SK-N-SH (cell line): Measurements from ENCODE around the gene ALOXE3. TPM values are rescaled to one million over a fixed set of nuclear protein-coding genes. Genes with fewer than 3 reads are reported as not detected.

Experiments used
- CTCF ChIA-PET: fragments of 300-600, 350-600 bp; formaldehyde crosslinking; extraction: SDS; loops from one replicate; lab custom pipeline; 2021; lab: Yijun Ruan, JAX
- POLR2A ChIA-PET: fragments of 350-600 bp; sonication (Branson Sonifier 250); formaldehyde crosslinking; extraction: SDS; loops from one replicate; lab custom pipeline; 2020; ENCODE audit warnings: antibody characterized with exemption, inconsistent platforms; lab: Yijun Ruan, JAX
- DNase-seq: peaks from one replicate; pipeline ENCODE4 v3.0.0; 2012
- H2AFZ ChIP-seq: fragments of 200-600 bp; sonication (generic); 2 replicates; pipeline ENCODE4 v1.8.1; 2016; ENCODE audit warnings: antibody characterized with exemption, mild to moderate bottlenecking, low read depth
- H3F3A ChIP-seq: fragments of 200-600 bp; sonication (generic); replicated peaks from 2 replicates; pipeline ENCODE3; 2016; ENCODE audit warnings: antibody characterized with exemption, mild to moderate bottlenecking; ENCODE audit not compliant: insufficient read depth
- H3K27ac ChIP-seq, 2 experiments: fragments of 200-500 bp in 1 of 2; fragments of 200-600 bp in 1 of 2; sonication (Bioruptor generic) in 1 of 2; sonication (generic), shearing (Covaris generic) in 1 of 2; 2 replicates each; pipeline versions ENCODE4 v1.5.1 to v1.6.1; 2014 to 2016; ENCODE audit warnings: low read depth in 2 of 2, inconsistent platforms in 1 of 2, low read length in 1 of 2, mild to moderate bottlenecking in 1 of 2, mixed read lengths in 1 of 2
- H3K27me3 ChIP-seq: fragments of 200-600 bp; sonication (generic), shearing (Covaris generic); 2 replicates; pipeline ENCODE4 v1.6.1; 2016; ENCODE audit warnings: mixed run types; ENCODE audit not compliant: insufficient read depth
- H3K36me3 ChIP-seq, 2 experiments: fragments of 200-500 bp in 1 of 2; fragments of 200-600 bp in 1 of 2; sonication (Bioruptor generic) in 1 of 2; sonication (generic) in 1 of 2; replicated peaks in 1 of 2; 2 replicates each; pipeline versions ENCODE3 to v1.5.1; 2014 to 2016; ENCODE audit warnings: low read length in 1 of 2, mild to moderate bottlenecking in 1 of 2; ENCODE audit not compliant: insufficient read depth in 2 of 2, control insufficient read depth in 1 of 2
- H3K4me1 ChIP-seq, 2 experiments: fragments of 200-500 bp in 1 of 2; fragments of 200-600 bp in 1 of 2; sonication (Bioruptor generic) in 1 of 2; sonication (generic), shearing (Covaris generic) in 1 of 2; 2 replicates each; pipeline versions ENCODE4 v1.5.1 to v1.6.1; 2014 to 2016; ENCODE audit warnings: low read depth in 1 of 2, low read length in 1 of 2, mixed run types in 1 of 2; ENCODE audit not compliant: insufficient read depth in 2 of 2, control insufficient read depth in 1 of 2
- H3K4me2 ChIP-seq: fragments of 200-600 bp; sonication (generic), shearing (Covaris generic); 2 replicates; pipeline ENCODE4 v1.6.1; 2017; ENCODE audit warnings: mixed run types
- H3K4me3 ChIP-seq, 2 experiments: fragments of 200-500 bp in 1 of 2; fragments of 200-600 bp in 1 of 2; sonication (Bioruptor generic) in 1 of 2; sonication (generic), shearing (Covaris generic) in 1 of 2; 2 replicates each; pipeline versions ENCODE4 v1.5.1 to v1.8.1; 2014 to 2016; ENCODE audit warnings: low read depth in 2 of 2, inconsistent platforms in 1 of 2, low read length in 1 of 2, mild to moderate bottlenecking in 1 of 2, mixed read lengths in 1 of 2, moderate library complexity in 1 of 2
- H3K79me2 ChIP-seq: fragments of 200-600 bp; sonication (generic); 2 replicates; pipeline ENCODE4 v1.8.1; 2017; ENCODE audit warnings: mild to moderate bottlenecking; ENCODE audit not compliant: insufficient read depth
- H3K9ac ChIP-seq: fragments of 200-600 bp; sonication (generic); 2 replicates; pipeline ENCODE4 v1.6.1; 2017; ENCODE audit warnings: mixed run types
- H3K9me2 ChIP-seq: fragments of 200-600 bp; sonication (generic); 2 replicates; pipeline ENCODE4 v1.6.1; 2017; ENCODE audit warnings: mixed run types
- H3K9me3 ChIP-seq: fragments of 200-600 bp; sonication (generic); 2 replicates; pipeline ENCODE4 v1.6.1; 2017; ENCODE audit warnings: mixed run types, mild to moderate bottlenecking, moderate library complexity
- H4K20me1 ChIP-seq: fragments of 200-600 bp; sonication (generic); 2 replicates; pipeline ENCODE4 v1.6.1; 2017; ENCODE audit warnings: mild to moderate bottlenecking, mixed run types; ENCODE audit not compliant: insufficient read depth
- CHD2 ChIP-seq: fragments of 150-350 bp; IDR thresholded peaks from 2 replicates; pipeline ENCODE4 v1.6.1; 2018; ENCODE audit warnings: low read length; ENCODE audit not compliant: partially characterized antibody
- FOSL2 ChIP-seq: IDR thresholded peaks from 2 replicates; pipeline ENCODE4 v1.4.0; 2012; ENCODE audit warnings: low read depth, mild to moderate bottlenecking, moderate library complexity, borderline replicate concordance
- GATA2 ChIP-seq: sonication (generic); formaldehyde crosslinking; IDR thresholded peaks from 2 replicates; pipeline ENCODE4 v1.5.0; 2020; ENCODE audit warnings: mild to moderate bottlenecking, missing genetic modification reagents
- NRF1 ChIP-seq: IDR thresholded peaks from 2 replicates; pipeline ENCODE4 v1.6.1; 2012; ENCODE audit warnings: low read depth, mild to moderate bottlenecking, low read length
- POLR2AphosphoS5 ChIP-seq: IDR thresholded peaks from 2 replicates; pipeline ENCODE4 v1.6.1; 2012; ENCODE audit warnings: low read depth, low read length
- SMC3 ChIP-seq: IDR thresholded peaks from 2 replicates; pipeline ENCODE4 v1.6.1; 2012; ENCODE audit warnings: low read depth, low read length, improper control_type of control experiment
- TCF12 ChIP-seq: IDR thresholded peaks from 2 replicates; pipeline ENCODE4 v1.4.0; 2012
- YY1 ChIP-seq: IDR thresholded peaks from 2 replicates; pipeline ENCODE4 v1.4.0; 2012; ENCODE audit warnings: low read depth, mild to moderate bottlenecking
- WGBS: methylation state at CpG from one replicate; pipeline ENCODE4 v1.1.6; 2017; ENCODE audit warnings: low lambda C conversion rate; 5-methylcytosine and 5-hydroxymethylcytosine counted together
- polyA plus RNA-seq, 3 experiments: library from polyadenylated mRNA; depleted of rRNA; stranded (reverse); fragments of >200 nt; gene quantifications; 2 replicates each; pipeline ENCODE4 v1.2.3, GENCODE V29; 2012
- TF ChIP-seq, protein P1 (sequence below): IDR thresholded peaks from 2 replicates; pipeline ENCODE4 v1.6.1; 2012; ENCODE audit warnings: mild to moderate bottlenecking, low read depth, low read length, moderate library complexity
- TF ChIP-seq, protein P2 (sequence below): IDR thresholded peaks from 2 replicates; pipeline ENCODE4 v1.4.0; 2012; ENCODE audit warnings: low read depth, borderline replicate concordance

Gene ALOXE3
- polyA plus RNA-seq, 1 of the 3 experiments (the other 2 are of a cell fraction): 0.46 TPM

DNA sequence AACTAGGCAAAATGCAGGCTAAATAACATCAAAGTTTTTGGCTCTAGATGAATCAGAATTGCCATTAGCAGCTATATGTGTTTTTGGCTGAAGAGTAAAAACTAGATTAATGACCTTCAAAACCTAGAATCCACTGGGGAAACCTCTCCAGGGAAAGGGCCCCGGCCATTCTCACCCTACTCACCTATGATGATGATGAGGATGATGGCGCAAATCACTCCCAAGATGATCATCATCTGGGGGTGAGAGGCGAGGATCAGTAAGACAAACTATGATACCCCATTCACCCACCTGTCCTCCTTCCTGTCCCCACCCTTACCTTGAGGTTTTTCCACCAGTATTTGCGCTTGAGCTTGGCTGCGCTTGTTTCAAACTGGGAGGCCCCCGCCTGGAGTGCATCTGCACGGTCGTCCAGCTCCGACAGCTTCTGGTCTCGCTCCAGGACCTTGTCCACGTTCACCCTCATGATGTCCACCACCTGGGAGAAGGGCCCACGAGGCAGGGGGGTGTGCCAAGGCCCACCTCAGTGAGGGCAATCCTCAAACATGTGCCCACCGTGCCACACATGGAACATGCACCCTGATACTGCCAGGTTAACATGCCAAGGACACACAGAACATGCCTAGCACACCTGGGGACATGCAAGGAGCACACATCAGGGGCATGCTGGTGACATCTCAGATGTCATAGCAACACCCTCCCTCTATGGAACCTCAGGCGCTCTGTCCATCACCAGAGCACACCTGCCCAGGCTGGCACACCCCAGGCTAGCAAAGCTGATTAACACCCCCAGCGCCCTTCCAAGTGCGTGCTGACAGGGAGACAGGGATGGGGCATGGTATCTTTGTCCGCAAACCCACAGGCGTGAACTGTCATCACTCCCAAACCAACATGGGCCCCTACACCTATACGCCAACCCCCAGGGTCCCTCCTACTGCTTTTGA, 43.2 kb upstream of the ALOXE3 start:
- DNase-seq: no peak
- no peak overlapping the region for H2AFZ ChIP-seq
- peak overlapping the region; percentile 88 to 92 for H3K4me3 ChIP-seq
- CTCF ChIA-PET: interaction anchor here (1.0 to 9.4 kb wide), 5 partner anchors 10 to 82 kb away, joined by 3 to 98 read pairs (median 3); no protein-coding TSS in a partner anchor
- POLR2A ChIA-PET: interaction anchor here (1.6 kb wide), 1 partner anchor 12 kb away, joined by 9 read pairs; no protein-coding TSS in a partner anchor
- H3K9me2 ChIP-seq: no peaks in the 10 kb centered on the region
- peak overlapping the region; percentile 100 for H3K9ac ChIP-seq
- peaks cover 38% of the 10 kb centered on the region for H3K79me2 ChIP-seq
- WGBS: 67% methylated on average over 14 of the region's 19 CpGs
- H3F3A ChIP-seq: peaks cover 46% of the 10 kb centered on the region
- no peaks in the 10 kb centered on the region for H3K9me3 ChIP-seq
- no peaks in the 10 kb centered on the region for H4K20me1 ChIP-seq
- H3K4me2 ChIP-seq: peak overlapping the region; percentile 99
- no peaks in the 10 kb centered on the region for H3K27me3 ChIP-seq
- H3K4me1 ChIP-seq: peaks cover 25 to 35% of the 10 kb centered on the region in 2 experiments; a peak in 3 of 4 replicates
- peak overlapping the region in 1 of 2 experiments; percentile 74; a peak in 2 of 4 replicates for H3K27ac ChIP-seq
- TF ChIP-seq SMC3: no peak
- TF ChIP-seq GATA2: 0 out of 2 replicates have a peak, but pooled peaks have one; percentile 5
- H3K36me3 ChIP-seq: peaks cover 15 to 23% of the 10 kb centered on the region in 2 experiments

DNA sequence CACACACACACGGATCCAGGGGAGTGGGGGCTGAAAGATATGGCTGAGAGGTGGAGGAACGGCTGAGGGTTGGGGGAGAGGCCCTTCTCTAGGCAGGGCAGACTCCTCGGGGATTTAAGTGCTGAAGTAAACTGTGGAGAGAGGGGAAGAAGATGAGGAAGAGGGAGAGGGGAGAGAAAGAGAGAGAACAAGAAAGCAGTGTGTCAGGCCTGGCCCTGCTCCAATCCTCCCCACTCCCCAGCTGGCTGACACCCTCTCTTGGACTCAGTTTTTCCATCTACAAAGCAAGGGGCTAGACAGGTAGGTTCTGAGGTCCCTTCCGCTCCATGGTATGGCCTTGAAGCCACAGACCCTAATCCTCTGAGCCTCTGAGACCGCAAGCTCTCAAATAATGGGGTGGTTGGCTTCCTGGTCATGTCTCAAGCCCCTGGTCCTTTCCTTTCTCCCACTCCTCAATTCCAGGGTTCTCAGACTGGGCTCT, 42.5 kb upstream of the ALOXE3 start:
- H3K4me2 ChIP-seq: peak overlapping the region; percentile 99
- no peaks in the 10 kb centered on the region for H3K9me3 ChIP-seq
- POLR2A ChIA-PET: interaction anchor here (1.6 kb wide), 1 partner anchor 13 kb away, joined by 9 read pairs; no protein-coding TSS in a partner anchor
- TF ChIP-seq, protein P1, sequence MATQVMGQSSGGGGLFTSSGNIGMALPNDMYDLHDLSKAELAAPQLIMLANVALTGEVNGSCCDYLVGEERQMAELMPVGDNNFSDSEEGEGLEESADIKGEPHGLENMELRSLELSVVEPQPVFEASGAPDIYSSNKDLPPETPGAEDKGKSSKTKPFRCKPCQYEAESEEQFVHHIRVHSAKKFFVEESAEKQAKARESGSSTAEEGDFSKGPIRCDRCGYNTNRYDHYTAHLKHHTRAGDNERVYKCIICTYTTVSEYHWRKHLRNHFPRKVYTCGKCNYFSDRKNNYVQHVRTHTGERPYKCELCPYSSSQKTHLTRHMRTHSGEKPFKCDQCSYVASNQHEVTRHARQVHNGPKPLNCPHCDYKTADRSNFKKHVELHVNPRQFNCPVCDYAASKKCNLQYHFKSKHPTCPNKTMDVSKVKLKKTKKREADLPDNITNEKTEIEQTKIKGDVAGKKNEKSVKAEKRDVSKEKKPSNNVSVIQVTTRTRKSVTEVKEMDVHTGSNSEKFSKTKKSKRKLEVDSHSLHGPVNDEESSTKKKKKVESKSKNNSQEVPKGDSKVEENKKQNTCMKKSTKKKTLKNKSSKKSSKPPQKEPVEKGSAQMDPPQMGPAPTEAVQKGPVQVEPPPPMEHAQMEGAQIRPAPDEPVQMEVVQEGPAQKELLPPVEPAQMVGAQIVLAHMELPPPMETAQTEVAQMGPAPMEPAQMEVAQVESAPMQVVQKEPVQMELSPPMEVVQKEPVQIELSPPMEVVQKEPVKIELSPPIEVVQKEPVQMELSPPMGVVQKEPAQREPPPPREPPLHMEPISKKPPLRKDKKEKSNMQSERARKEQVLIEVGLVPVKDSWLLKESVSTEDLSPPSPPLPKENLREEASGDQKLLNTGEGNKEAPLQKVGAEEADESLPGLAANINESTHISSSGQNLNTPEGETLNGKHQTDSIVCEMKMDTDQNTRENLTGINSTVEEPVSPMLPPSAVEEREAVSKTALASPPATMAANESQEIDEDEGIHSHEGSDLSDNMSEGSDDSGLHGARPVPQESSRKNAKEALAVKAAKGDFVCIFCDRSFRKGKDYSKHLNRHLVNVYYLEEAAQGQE: no peak
- TF ChIP-seq YY1: no peak
- no peak for TF ChIP-seq FOSL2
- TF ChIP-seq NRF1: no peak
- TF ChIP-seq CHD2: no peak
- TF ChIP-seq POLR2AphosphoS5: no peak
- TF ChIP-seq, protein P2, sequence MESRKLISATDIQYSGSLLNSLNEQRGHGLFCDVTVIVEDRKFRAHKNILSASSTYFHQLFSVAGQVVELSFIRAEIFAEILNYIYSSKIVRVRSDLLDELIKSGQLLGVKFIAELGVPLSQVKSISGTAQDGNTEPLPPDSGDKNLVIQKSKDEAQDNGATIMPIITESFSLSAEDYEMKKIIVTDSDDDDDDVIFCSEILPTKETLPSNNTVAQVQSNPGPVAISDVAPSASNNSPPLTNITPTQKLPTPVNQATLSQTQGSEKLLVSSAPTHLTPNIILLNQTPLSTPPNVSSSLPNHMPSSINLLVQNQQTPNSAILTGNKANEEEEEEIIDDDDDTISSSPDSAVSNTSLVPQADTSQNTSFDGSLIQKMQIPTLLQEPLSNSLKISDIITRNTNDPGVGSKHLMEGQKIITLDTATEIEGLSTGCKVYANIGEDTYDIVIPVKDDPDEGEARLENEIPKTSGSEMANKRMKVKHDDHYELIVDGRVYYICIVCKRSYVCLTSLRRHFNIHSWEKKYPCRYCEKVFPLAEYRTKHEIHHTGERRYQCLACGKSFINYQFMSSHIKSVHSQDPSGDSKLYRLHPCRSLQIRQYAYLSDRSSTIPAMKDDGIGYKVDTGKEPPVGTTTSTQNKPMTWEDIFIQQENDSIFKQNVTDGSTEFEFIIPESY: no peak
- no peak for TF ChIP-seq TCF12
- TF ChIP-seq, all 33 proteins: peak for 0
- Histone ChIP-seq H3K27ac (peak overlapping the region in 1 of 2 experiments; percentile 74; a peak in 1 of 4 replicates), H2AFZ (no peak overlapping the region), H3K27me3 (no peaks in the 10 kb centered on the region), H3K4me1 (peaks cover 25 to 37% of the 10 kb centered on the region in 2 experiments; a peak in 3 of 4 replicates), H3F3A (peaks cover 40% of the 10 kb centered on the region), H3K9ac (peak overlapping the region; percentile 100; the same call in 1 of the 2 replicates), H3K79me2 (peaks cover 39% of the 10 kb centered on the region), H3K4me3 (no peak overlapping the region), H4K20me1 (no peaks in the 10 kb centered on the region), H3K36me3 (peaks cover 15 to 23% of the 10 kb centered on the region in 2 experiments), H3K9me2 (no peaks in the 10 kb centered on the region)
- DNase-seq: no peak
- CTCF ChIA-PET: interaction anchor here (1.0 to 9.4 kb wide), 5 partner anchors 11 to 81 kb away, joined by 3 to 98 read pairs (median 3); no protein-coding TSS in a partner anchor
- 67% methylated on average over 4 of the region's 5 CpGs for WGBS
